Measurements from ENCODE around the gene CHCHD3. TPM values are rescaled to one million over a fixed set of nuclear protein-coding genes. Genes with fewer than 3 reads are reported as not detected.

The CHCHD3 gene
- total RNA-seq, 1 donor from 2014 or later = 61.5 TPM

DNA sequence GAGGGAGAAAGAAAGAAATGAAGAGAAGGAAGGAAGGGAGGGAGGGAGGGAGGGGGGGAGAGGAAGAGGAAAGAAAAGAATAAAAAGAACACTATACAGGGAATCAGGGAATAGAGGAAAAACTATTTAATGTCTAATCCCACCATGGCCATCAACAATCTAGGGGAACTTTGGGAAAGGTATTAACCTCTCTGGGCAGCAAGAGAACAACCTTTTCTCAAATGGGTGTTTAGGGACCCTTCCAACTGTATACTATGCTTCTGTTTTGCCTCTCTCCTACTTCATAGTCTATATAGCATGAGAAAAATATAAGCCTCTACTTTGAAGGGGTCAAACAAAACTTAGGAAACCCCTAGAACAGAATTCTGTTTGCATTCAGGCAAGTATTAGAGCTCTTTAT lies 54.5 kb downstream of the CHCHD3 start:
- TF ChIP-seq, protein P1, sequence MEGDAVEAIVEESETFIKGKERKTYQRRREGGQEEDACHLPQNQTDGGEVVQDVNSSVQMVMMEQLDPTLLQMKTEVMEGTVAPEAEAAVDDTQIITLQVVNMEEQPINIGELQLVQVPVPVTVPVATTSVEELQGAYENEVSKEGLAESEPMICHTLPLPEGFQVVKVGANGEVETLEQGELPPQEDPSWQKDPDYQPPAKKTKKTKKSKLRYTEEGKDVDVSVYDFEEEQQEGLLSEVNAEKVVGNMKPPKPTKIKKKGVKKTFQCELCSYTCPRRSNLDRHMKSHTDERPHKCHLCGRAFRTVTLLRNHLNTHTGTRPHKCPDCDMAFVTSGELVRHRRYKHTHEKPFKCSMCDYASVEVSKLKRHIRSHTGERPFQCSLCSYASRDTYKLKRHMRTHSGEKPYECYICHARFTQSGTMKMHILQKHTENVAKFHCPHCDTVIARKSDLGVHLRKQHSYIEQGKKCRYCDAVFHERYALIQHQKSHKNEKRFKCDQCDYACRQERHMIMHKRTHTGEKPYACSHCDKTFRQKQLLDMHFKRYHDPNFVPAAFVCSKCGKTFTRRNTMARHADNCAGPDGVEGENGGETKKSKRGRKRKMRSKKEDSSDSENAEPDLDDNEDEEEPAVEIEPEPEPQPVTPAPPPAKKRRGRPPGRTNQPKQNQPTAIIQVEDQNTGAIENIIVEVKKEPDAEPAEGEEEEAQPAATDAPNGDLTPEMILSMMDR (IDR thresholded peaks at IDR 0.05; ENCODE audit: partially characterized antibody, unreplicated experiment) = no peak
- Mint-ChIP-seq H3K4me3 (ENCODE audit: unreplicated experiment) (no peak overlapping the region), H3K36me3 (ENCODE audit: unreplicated experiment) (no peaks in the 10 kb centered on the region), H3K27ac (ENCODE audit: unreplicated experiment) (no peak overlapping the region), H3K27me3 (ENCODE audit: unreplicated experiment) (no peaks in the 10 kb centered on the region), H3K4me1 (ENCODE audit: low read depth, unreplicated experiment) (no peaks in the 10 kb centered on the region), H3K9me3 (ENCODE audit: unreplicated experiment) (no peaks in the 10 kb centered on the region)
- DNase-seq = no peak

DNA sequence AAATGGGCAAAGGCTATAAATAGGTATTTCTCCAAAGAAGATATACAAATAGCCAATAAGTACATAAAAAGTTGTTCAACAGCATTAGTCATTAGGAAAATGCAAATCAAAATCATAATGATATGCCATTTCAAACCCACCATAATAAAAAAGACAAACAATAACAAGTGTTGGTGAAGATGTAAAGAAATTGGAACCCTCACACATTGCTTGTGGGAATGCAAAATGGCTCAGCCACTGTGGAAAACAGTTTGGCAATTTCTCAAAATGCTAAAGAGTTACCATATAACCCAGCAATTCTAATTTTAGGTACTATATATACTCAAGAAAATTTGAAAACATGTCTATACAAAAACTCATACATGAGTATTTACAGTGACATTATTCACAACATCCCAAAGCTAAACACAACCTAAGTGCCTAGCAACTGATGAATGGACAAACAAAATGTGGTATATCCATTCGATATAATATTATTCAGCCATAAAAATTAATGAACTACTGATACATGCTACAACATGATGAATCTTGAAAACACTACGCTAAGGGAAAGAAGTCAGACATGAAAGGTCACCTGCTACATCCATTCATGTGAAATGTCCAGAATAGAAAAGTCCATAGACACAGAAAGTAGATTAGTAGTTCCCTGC lies 55.6 kb downstream of the CHCHD3 start:
- H3K36me3 Mint-ChIP-seq (ENCODE audit: unreplicated experiment) = no peaks in the 10 kb centered on the region
- no peak overlapping the region for H3K4me3 Mint-ChIP-seq (ENCODE audit: unreplicated experiment)
- H3K9me3 Mint-ChIP-seq (ENCODE audit: unreplicated experiment) = no peaks in the 10 kb centered on the region
- TF ChIP-seq, protein P1 (IDR thresholded peaks at IDR 0.05; ENCODE audit: partially characterized antibody, unreplicated experiment) = no peak
- H3K27ac Mint-ChIP-seq (ENCODE audit: unreplicated experiment) = no peak overlapping the region
- no peaks in the 10 kb centered on the region for H3K27me3 Mint-ChIP-seq (ENCODE audit: unreplicated experiment)
- DNase-seq = no peak
- no peaks in the 10 kb centered on the region for H3K4me1 Mint-ChIP-seq (ENCODE audit: low read depth, unreplicated experiment)

- TF ChIP-seq, protein P1 (IDR thresholded peaks at IDR 0.05; ENCODE audit: partially characterized antibody, unreplicated experiment) = no peak
- no peaks in the 10 kb centered on the region for H3K9me3 Mint-ChIP-seq (ENCODE audit: unreplicated experiment)
- no peaks in the 10 kb centered on the region for H3K36me3 Mint-ChIP-seq (ENCODE audit: unreplicated experiment)
- no peak overlapping the region for H3K4me3 Mint-ChIP-seq (ENCODE audit: unreplicated experiment)
- H3K4me1 Mint-ChIP-seq (ENCODE audit: low read depth, unreplicated experiment) = no peaks in the 10 kb centered on the region
- no peak for DNase-seq
- H3K27me3 Mint-ChIP-seq (ENCODE audit: unreplicated experiment) = no peaks in the 10 kb centered on the region
- no peak overlapping the region for H3K27ac Mint-ChIP-seq (ENCODE audit: unreplicated experiment)
These were observed 56.8 kb downstream of the CHCHD3 start for GRCh38 chr7:133025056-133025455.

DNA sequence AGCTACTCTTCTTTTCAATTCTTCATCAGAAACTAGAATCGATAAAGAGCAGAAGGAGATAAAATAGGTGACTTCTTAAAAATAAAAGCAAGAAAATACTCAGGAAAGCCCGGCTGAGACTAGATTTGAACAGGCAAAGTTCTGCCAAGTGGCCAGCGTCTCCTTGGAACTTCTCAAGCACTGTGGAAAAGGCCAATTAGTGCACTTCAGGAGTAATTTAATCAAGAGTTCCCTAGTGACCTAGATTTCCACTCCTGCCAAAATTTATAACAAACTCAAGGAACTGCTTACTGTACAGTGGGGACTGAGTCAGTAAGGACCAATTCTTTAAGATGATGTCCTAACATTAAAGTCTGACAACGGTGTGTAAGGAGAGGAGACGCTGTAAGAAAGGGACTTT lies 57.3 kb downstream of the CHCHD3 start:
- TF ChIP-seq, protein P1 (IDR thresholded peaks at IDR 0.05; ENCODE audit: partially characterized antibody, unreplicated experiment) = no peak
- H3K4me1 Mint-ChIP-seq (ENCODE audit: low read depth, unreplicated experiment) = no peaks in the 10 kb centered on the region
- no peaks in the 10 kb centered on the region for H3K9me3 Mint-ChIP-seq (ENCODE audit: unreplicated experiment)
- H3K27me3 Mint-ChIP-seq (ENCODE audit: unreplicated experiment) = no peaks in the 10 kb centered on the region
- no peak overlapping the region for H3K27ac Mint-ChIP-seq (ENCODE audit: unreplicated experiment)
- H3K4me3 Mint-ChIP-seq (ENCODE audit: unreplicated experiment) = no peak overlapping the region
- no peak for DNase-seq
- no peaks in the 10 kb centered on the region for H3K36me3 Mint-ChIP-seq (ENCODE audit: unreplicated experiment)

DNA sequence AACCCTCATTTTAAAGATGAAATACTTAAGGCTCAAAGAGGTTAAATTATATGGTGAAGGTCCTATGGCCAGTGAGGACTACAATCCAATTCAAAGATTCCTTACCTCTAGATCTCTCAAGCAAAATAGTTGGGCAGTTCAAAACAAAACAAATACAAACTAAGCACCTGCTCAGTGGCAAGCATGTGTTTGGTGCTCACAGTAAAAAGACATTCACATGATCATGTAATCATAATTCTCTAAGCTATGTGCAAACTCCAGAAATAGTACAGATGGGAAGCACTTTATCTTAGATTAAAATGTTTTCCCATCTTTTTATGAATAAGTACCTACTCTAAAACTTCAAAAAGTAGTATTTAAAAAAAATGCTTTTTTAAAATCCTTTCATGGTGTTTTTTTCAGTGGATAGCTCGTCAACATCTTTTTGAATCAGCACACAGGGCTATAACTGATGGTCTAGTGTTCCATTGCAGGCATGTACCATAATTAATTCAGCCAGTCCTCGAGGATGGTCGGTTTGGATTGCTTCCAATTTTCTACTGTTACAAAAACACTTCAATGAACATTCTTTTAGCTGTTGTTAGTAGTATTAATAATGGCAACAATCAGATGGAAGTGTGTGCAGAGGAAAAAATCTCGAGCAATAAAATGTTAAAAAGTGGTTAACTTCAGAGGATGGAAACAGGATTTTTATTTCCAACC lies 58.4 kb downstream of the CHCHD3 start:
- no peaks in the 10 kb centered on the region for H3K27me3 Mint-ChIP-seq (ENCODE audit: unreplicated experiment)
- no peak for DNase-seq
- H3K27ac Mint-ChIP-seq (ENCODE audit: unreplicated experiment) = no peak overlapping the region
- no peaks in the 10 kb centered on the region for H3K4me1 Mint-ChIP-seq (ENCODE audit: low read depth, unreplicated experiment)
- no peaks in the 10 kb centered on the region for H3K36me3 Mint-ChIP-seq (ENCODE audit: unreplicated experiment)
- H3K4me3 Mint-ChIP-seq (ENCODE audit: unreplicated experiment) = no peak overlapping the region
- no peaks in the 10 kb centered on the region for H3K9me3 Mint-ChIP-seq (ENCODE audit: unreplicated experiment)
- TF ChIP-seq, protein P1 (IDR thresholded peaks at IDR 0.05; ENCODE audit: partially characterized antibody, unreplicated experiment) = no peak
